ENCODE results near the gene LSM4. TPM values are rescaled to one million over a fixed set of nuclear protein-coding genes. Genes with fewer than 3 reads are reported as not detected.
A peak's percentile ranks its signal among the peaks of the same experiment; 100 is the strongest.

LSM4 gene
- total and polyA plus RNA-seq, 2 of the 13 experiments (the other 11 are each of a cell fraction or from before 2014, with no cell fraction given), result 65.8 to 166 TPM

DNA sequence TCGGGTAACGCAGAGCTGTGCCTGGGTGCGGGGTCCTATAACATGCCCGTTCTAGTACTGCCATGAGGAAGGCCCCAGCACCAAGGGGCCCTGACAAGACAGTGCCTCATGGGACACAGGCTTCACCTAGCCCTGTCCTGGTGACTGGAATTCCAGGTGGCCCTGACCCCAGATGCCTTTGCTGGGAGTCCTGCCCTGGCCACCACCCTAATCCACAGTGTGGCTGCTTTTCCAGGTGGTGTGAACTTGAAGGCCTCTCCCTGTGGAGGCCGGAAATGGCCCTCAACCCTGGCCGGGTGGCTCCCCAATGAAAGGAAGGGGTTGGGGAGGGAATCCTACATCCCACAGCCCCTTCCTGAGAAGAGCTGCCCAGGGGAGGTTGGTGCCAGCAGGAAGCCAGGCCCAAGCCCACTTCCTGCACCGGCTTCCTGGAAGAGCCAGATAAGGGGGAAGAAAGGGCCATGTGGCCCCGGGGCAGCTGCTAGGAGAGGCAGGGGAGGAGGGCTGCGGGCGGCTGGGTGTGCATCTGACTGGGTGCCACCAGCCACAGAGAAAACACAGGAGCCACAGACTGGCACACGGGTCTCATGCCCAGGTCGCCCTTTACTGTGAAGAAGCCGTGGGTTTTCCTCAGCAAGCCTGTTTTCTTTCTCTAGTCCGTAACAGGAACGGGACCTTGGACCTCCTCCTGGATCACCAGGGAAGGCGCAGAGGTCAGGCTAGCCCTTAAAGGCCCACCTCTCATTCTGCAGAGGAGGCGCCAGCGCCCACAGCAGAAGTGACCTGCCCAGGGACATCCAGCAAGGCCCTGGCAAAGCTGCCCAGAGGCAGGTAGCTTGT is 4.7 kb downstream of the LSM4 start (continued):
- 0 out of 2 replicates have a peak, but pooled peaks have one; percentile 91 for TF ChIP-seq GTF3A (CRISPR knock-in tag; conservative IDR thresholded peaks at IDR 0.05)
- TF ChIP-seq KDM2A (CRISPR knock-in tag; IDR thresholded peaks at IDR 0.05; ENCODE audit: borderline replicate concordance, low read depth), result peak; percentile 25; the same call in 1 of the 2 replicates
- no peak for TF ChIP-seq ZNF75D (CRISPR knock-in tag; IDR thresholded peaks at IDR 0.05; ENCODE audit: borderline replicate concordance)
- no peak for TF ChIP-seq ZNF572 (CRISPR knock-in tag; IDR thresholded peaks at IDR 0.05)
- TF ChIP-seq CREB1 (IDR thresholded peaks at IDR 0.05), result no peak
- no peak for TF ChIP-seq CREB1 (CRISPR knock-in tag; IDR thresholded peaks at IDR 0.05)
- TF ChIP-seq ZNF296 (CRISPR knock-in tag; conservative IDR thresholded peaks at IDR 0.05), result no peak
- no peak for TF ChIP-seq ZFP82 (CRISPR knock-in tag; IDR thresholded peaks at IDR 0.05; ENCODE audit: borderline replicate concordance)
- TF ChIP-seq, protein P1, sequence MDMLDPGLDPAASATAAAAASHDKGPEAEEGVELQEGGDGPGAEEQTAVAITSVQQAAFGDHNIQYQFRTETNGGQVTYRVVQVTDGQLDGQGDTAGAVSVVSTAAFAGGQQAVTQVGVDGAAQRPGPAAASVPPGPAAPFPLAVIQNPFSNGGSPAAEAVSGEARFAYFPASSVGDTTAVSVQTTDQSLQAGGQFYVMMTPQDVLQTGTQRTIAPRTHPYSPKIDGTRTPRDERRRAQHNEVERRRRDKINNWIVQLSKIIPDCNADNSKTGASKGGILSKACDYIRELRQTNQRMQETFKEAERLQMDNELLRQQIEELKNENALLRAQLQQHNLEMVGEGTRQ (IDR thresholded peaks at IDR 0.05; ENCODE audit: low read depth, low read length), result no peak
- TF ChIP-seq, protein P1 (CRISPR knock-in tag; IDR thresholded peaks at IDR 0.05; ENCODE audit: borderline replicate concordance), result no peak
- TF ChIP-seq, protein P2, sequence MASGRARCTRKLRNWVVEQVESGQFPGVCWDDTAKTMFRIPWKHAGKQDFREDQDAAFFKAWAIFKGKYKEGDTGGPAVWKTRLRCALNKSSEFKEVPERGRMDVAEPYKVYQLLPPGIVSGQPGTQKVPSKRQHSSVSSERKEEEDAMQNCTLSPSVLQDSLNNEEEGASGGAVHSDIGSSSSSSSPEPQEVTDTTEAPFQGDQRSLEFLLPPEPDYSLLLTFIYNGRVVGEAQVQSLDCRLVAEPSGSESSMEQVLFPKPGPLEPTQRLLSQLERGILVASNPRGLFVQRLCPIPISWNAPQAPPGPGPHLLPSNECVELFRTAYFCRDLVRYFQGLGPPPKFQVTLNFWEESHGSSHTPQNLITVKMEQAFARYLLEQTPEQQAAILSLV (CRISPR knock-in tag; IDR thresholded peaks at IDR 0.05; ENCODE audit: borderline replicate concordance), result no peak
- TF ChIP-seq PRPF4 (IDR thresholded peaks at IDR 0.05; ENCODE audit: low read depth, low read length, poor library complexity, severe bottlenecking), result no peak
